Keratinocyte (primary cell): Measurements from ENCODE around the gene SMIM20. TPM values are rescaled to one million over a fixed set of nuclear protein-coding genes. Genes with fewer than 3 reads are reported as not detected.

Experiments used
- DNase-seq: peaks from one replicate; pipeline ENCODE4 v3.0.0-alpha.2; 2011; ENCODE audit warnings: low read depth, missing footprints, low spot score
- FAIRE-seq: peaks from 2 replicates; lab custom pipeline; 2011; peaks lifted over from hg19 to GRCh38; lab: Jason Lieb, UNC
- H2AFZ ChIP-seq: 2 replicates; pipeline ENCODE4 v1.6.0; 2012; ENCODE audit warnings: low read length, control low read depth, inconsistent platforms; ENCODE audit not compliant: control insufficient read depth
- H3K27ac ChIP-seq: 2 replicates; pipeline ENCODE4 v1.5.1; 2011; ENCODE audit warnings: low read length; ENCODE audit not compliant: control insufficient read depth, insufficient read depth
- H3K27me3 ChIP-seq: 3 replicates; pipeline ENCODE4 v1.6.0; 2011; ENCODE audit warnings: low read length; ENCODE audit not compliant: control insufficient read depth, insufficient read depth; ENCODE audit errors: extremely low read depth
- H3K36me3 ChIP-seq, 2 experiments: 2 replicates in 1 of 2; 3 replicates in 1 of 2; pipeline ENCODE4 v1.5.1; 2011; ENCODE audit warnings: low read length in 2 of 2, mild to moderate bottlenecking in 1 of 2; ENCODE audit not compliant: control insufficient read depth in 2 of 2, insufficient read depth in 2 of 2; ENCODE audit errors: extremely low read depth in 1 of 2
- H3K4me1 ChIP-seq: 3 replicates; pipeline ENCODE4 v1.5.1; 2011; ENCODE audit warnings: low read length; ENCODE audit not compliant: control insufficient read depth, insufficient read depth; ENCODE audit errors: extremely low read depth
- H3K4me2 ChIP-seq: 3 replicates; pipeline ENCODE4 v1.6.0; 2011; ENCODE audit warnings: low read depth, low read length; ENCODE audit not compliant: control insufficient read depth, insufficient read depth; ENCODE audit errors: extremely low read depth
- H3K4me3 ChIP-seq, 3 experiments: fragments of 200-600 bp in 1 of 3; sonication (generic) in 1 of 3; 2 replicates in 2 of 3; 3 replicates in 1 of 3; pipeline ENCODE4 v1.5.1; 2011 to 2016; ENCODE audit warnings: low read length in 3 of 3, mild to moderate bottlenecking in 3 of 3, control low read depth in 2 of 3, inconsistent platforms in 1 of 3, low read depth in 1 of 3, mixed read lengths in 1 of 3, mixed run types in 1 of 3, moderate library complexity in 1 of 3; ENCODE audit not compliant: control insufficient read depth in 2 of 3, insufficient read depth in 2 of 3; ENCODE audit errors: extremely low read depth in 1 of 3
- H3K79me2 ChIP-seq: 2 replicates; pipeline ENCODE4 v1.6.0; 2012; ENCODE audit warnings: low read length; ENCODE audit not compliant: control insufficient read depth, insufficient read depth
- H3K9ac ChIP-seq: 3 replicates; pipeline ENCODE4 v1.6.0; 2011; ENCODE audit warnings: low read length; ENCODE audit not compliant: control insufficient read depth, insufficient read depth; ENCODE audit errors: extremely low read depth
- H3K9me1 ChIP-seq: 3 replicates; pipeline ENCODE4 v1.6.0; 2011; ENCODE audit warnings: low read length; ENCODE audit not compliant: control insufficient read depth, insufficient read depth; ENCODE audit errors: extremely low read depth
- H3K9me3 ChIP-seq: 2 replicates; pipeline ENCODE4 v1.5.1; 2012; ENCODE audit warnings: low read depth, low read length; ENCODE audit not compliant: control insufficient read depth
- H4K20me1 ChIP-seq: 3 replicates; pipeline ENCODE4 v1.6.0; 2011; ENCODE audit warnings: low read length; ENCODE audit not compliant: control insufficient read depth, insufficient read depth; ENCODE audit errors: extremely low read depth
- CTCF ChIP-seq, 3 experiments: IDR thresholded peaks in 1 of 3; conservative IDR thresholded peaks in 1 of 3; optimal IDR thresholded peaks in 1 of 3; 2 replicates in 2 of 3; 3 replicates in 1 of 3; pipeline versions ENCODE3 to v1.5.1; 2011; ENCODE audit warnings: low read length in 3 of 3, mild to moderate bottlenecking in 3 of 3, moderate library complexity in 2 of 3, control low read depth in 1 of 3, inconsistent platforms in 1 of 3; ENCODE audit not compliant: insufficient read depth in 2 of 3; ENCODE audit errors: extremely low read depth in 1 of 3
- EZH2 ChIP-seq: IDR thresholded peaks from one replicate; pipeline ENCODE4 v1.6.1; 2012; ENCODE audit warnings: inconsistent platforms, mild to moderate bottlenecking, low read length, moderate library complexity
- dilution Hi-C: fragments of 300-500 bp; cut with MboI; formaldehyde crosslinking; loops from one replicate; pipeline ENCODE4 v1.7.0; 2020; ENCODE audit warnings: low sequenced_read_pairs; ENCODE audit not compliant: extremely low pct_ligation_motif_present
- polyA plus RNA-seq, 5 experiments: library from polyadenylated mRNA; depleted of rRNA in 3 of 5; stranded (reverse) in 3 of 5; stranded (forward) in 1 of 5; unstranded in 1 of 5; fragments of >200 nt; gene quantifications; 1 replicate in 1 of 5; 2 replicates in 3 of 5; 3 replicates in 1 of 5; pipeline versions ENCODE4 v1.2.1 to v1.2.3, GENCODE V29; 2011 to 2012; ENCODE audit warnings: missing spikeins in 2 of 5, low read depth in 1 of 5, low replicate concordance in 1 of 5

SMIM20 gene
- polyA plus RNA-seq, 1 donor (not counting 4 experiments of a cell fraction or from before 2014, with no cell fraction given) = 29.5 TPM

- no peak overlapping the region for H3K27ac ChIP-seq
- no peaks in the 10 kb centered on the region for H3K36me3 ChIP-seq
- H3K9me3 ChIP-seq = no peaks in the 10 kb centered on the region
- H3K4me1 ChIP-seq = peaks cover 6% of the 10 kb centered on the region
- no peak overlapping the region for H3K9ac ChIP-seq
- DNase-seq (no peak), FAIRE-seq (no peak)
- no peak overlapping the region for H3K4me2 ChIP-seq
- no peak overlapping the region for H3K4me3 ChIP-seq
- dilution Hi-C loops = no loop called here
- H2AFZ ChIP-seq = no peak overlapping the region
- no peaks in the 10 kb centered on the region for H4K20me1 ChIP-seq
- TF ChIP-seq CTCF (optimal IDR thresholded peaks at IDR 0.05 in 1 of 3, IDR thresholded peaks at IDR 0.05 in 1 of 3, conservative IDR thresholded peaks at IDR 0.05 in 1 of 3; ENCODE audit: extremely low read depth in 1 of 3, insufficient read depth in 2 of 3, low read length in 3 of 3) (no peak), EZH2 (no peak)
- H3K79me2 ChIP-seq = no peaks in the 10 kb centered on the region
- no peaks in the 10 kb centered on the region for H3K27me3 ChIP-seq
- H3K9me1 ChIP-seq = no peaks in the 10 kb centered on the region
Observed at GRCh38 chr4:25965629-25966028, 51.6 kb downstream of the SMIM20 start.

GRCh38 chr4:25966171-25966570 lies 52.2 kb downstream of the SMIM20 start:
- Histone ChIP-seq H3K4me1 (peaks cover 8% of the 10 kb centered on the region), H3K9me3 (no peaks in the 10 kb centered on the region), H2AFZ (no peak overlapping the region), H3K36me3 (no peaks in the 10 kb centered on the region), H3K79me2 (no peaks in the 10 kb centered on the region), H3K27me3 (no peaks in the 10 kb centered on the region), H3K27ac (no peak overlapping the region), H3K4me2 (no peak overlapping the region), H3K9ac (no peak overlapping the region), H3K9me1 (no peaks in the 10 kb centered on the region), H3K4me3 (no peak overlapping the region), H4K20me1 (no peaks in the 10 kb centered on the region)
- DNase-seq (no peak), FAIRE-seq (no peak)
- dilution Hi-C loops = no loop called here
- TF ChIP-seq CTCF (optimal IDR thresholded peaks at IDR 0.05 in 1 of 3, IDR thresholded peaks at IDR 0.05 in 1 of 3, conservative IDR thresholded peaks at IDR 0.05 in 1 of 3; ENCODE audit: extremely low read depth in 1 of 3, insufficient read depth in 2 of 3, low read length in 3 of 3) (no peak), EZH2 (no peak)
